HG02798 (cell line): ENCODE data around the gene NBPF1.
"Not testable (repeated sequence)": the region's sequence is repeated elsewhere in the genome, so short reads cannot be mapped to it uniquely, and the experiment has no call there.

Source experiments
- ATAC-seq: cut with Tn5 transposase; IDR thresholded peaks from one replicate; pipeline ENCODE4 v1.9.1; 2021; ENCODE audit warnings: mild to moderate bottlenecking; ENCODE audit not compliant: unreplicated experiment, poor library complexity

The NBPF1 gene

DNA sequence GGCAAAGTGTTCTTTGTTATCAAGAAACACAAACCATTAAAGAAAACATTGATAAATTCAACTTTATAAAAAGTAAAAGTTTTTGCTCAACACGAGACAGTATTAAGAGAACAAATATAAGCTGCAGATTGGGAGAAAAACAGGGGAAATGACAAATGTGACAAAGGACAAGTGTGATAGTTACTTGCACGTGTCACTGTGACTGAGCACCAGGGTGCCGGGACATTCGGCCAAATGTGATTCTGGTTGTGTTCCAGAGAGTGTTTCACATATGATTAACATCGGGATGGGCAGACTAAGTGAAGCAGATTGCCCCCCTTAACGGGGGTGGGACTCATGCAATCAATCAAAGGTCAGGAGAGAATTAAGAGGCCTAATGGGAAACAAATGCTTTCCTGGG lies 52.9 kb downstream of the NBPF1 start:
- not testable (repeated sequence) for ATAC-seq

GRCh38 chr1:16559688-16560087 lies 53.7 kb downstream of the NBPF1 start:
- not testable (repeated sequence) for ATAC-seq

DNA sequence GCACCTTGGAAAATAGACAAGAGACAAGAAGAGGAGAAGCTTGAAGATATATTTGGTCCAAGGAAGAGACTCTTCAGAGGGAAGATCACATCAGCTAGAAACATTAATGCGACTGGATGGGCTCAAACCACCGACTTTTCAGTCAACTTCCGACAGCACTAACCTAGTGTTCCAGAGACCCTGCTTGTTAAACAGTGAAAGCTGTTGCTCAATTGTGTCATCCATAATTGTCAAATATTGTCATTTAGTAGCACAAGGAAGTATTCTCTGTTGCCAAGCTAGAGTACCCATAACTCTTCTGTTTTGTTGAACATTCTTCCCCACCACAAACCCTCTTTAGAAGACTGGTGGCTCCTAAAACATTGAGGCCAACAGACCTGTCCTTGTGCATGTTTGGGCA lies 56.3 kb downstream of the NBPF1 start:
- ATAC-seq: not testable (repeated sequence)

DNA sequence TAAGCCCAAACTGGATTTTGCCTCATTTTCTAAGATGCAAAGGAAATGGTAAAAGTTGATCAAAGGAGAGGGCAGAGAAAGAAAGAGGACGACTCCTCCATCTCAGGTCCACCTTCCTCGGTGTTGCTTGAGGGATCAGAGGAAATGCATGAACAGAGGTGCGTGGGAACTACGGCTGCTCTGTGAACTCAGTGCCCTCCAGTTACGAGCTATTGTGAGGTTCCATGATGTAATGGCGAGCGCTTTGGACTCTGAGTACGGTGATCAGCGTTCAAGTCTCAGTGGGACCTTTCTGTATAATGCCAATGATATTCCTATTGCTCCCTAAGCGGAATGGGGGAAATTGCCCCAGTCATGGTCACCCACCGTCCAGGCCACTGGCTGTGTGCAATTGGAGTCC lies 60.1 kb downstream of the NBPF1 start:
- ATAC-seq: not testable (repeated sequence)

DNA sequence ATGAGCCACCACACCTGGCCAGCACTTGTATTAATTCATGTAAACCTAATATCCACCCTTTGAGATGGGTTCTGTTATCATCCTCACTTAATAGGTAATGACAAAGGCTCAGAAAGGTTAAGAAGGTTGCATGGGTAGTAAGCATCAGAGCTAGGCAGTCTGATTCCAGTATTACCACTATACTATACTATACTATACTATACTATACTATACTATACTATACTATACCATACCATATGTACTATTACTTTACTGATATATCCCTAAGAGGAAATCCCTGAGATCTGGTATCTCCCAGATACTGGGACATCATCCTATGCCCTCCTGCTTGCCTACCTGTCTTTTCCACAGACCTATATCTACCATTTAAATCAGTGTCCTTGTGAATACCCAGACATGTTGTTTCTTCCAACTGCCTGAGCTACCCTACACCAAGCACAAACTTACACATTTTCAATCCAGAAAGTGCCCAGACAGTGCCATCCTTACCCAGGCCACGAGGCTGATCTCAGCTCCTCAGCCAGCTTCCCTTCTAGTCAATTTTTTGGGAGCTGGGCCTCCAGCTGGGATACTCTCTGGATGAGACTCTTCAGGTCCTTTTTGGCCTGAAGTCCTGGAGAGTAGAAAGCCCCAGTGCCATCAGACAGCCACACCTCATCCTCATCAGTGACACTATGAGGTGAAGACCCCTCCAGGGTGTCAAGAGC lies 63.0 kb downstream of the NBPF1 start:
- not testable (repeated sequence) for ATAC-seq

- not testable (repeated sequence) for ATAC-seq
Measured at GRCh38 chr1:16549545-16549944, 63.8 kb downstream of the NBPF1 start.

- not testable (repeated sequence) for ATAC-seq
Measured at GRCh38 chr1:16547502-16548241, 65.7 kb downstream of the NBPF1 start.

DNA sequence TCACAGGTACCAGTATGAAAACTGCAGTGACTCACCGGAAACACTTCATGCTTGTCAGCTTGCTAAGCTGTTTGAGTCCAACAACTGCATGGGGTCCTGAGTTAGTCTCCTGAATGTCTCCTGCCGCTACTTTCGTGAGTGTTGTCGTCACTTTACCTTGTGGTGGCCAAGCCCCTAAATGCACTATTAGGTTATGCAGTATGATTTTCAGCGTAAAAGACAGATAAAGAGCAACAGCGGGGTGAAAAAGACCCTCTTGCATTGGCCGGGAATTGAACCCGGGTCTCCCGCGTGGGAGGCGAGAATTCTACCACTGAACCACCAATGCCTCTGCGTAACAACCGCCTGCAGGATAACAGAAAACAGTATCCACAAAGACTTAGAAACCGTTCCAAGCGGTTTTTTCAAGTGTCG lies 67.7 kb downstream of the NBPF1 start:
- not testable (repeated sequence) for ATAC-seq

DNA sequence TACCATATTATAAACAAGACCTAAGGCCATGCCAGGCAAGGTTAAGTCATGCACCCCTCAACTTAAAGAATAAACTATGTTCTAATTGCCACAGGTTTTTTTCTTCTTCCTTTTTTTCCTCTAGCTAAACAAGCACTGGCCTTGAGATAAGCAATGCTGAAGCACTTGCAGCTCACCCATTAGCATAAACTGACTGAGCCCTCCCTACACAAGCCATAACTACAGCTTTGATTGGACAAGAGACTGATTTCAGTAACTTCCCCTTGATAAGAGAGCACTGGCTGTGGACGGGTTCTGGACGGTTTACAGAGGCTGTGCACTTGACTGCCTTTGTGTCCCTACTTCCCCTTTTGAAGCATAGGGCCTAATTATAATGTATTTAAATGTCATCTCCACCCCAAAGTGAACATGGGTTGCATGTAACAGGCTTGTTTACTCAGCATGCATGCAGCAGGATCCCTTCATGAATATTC lies 72.9 kb downstream of the NBPF1 start:
- ATAC-seq: not testable (repeated sequence)

GRCh38 chr1:16537528-16537927 lies 75.8 kb downstream of the NBPF1 start:
- ATAC-seq: not testable (repeated sequence)

GRCh38 chr1:16536796-16537195 lies 76.6 kb downstream of the NBPF1 start:
- ATAC-seq: not testable (repeated sequence)

- not testable (repeated sequence) for ATAC-seq
Measured at GRCh38 chr1:16535898-16536297, 77.5 kb downstream of the NBPF1 start.

GRCh38 chr1:16535487-16535886 lies 77.9 kb downstream of the NBPF1 start:
- not testable (repeated sequence) for ATAC-seq

GRCh38 chr1:16534829-16535456 lies 78.4 kb downstream of the NBPF1 start:
- not testable (repeated sequence) for ATAC-seq

- ATAC-seq: not testable (repeated sequence)
Measured at GRCh38 chr1:16534239-16534828, 79.0 kb downstream of the NBPF1 start.

DNA sequence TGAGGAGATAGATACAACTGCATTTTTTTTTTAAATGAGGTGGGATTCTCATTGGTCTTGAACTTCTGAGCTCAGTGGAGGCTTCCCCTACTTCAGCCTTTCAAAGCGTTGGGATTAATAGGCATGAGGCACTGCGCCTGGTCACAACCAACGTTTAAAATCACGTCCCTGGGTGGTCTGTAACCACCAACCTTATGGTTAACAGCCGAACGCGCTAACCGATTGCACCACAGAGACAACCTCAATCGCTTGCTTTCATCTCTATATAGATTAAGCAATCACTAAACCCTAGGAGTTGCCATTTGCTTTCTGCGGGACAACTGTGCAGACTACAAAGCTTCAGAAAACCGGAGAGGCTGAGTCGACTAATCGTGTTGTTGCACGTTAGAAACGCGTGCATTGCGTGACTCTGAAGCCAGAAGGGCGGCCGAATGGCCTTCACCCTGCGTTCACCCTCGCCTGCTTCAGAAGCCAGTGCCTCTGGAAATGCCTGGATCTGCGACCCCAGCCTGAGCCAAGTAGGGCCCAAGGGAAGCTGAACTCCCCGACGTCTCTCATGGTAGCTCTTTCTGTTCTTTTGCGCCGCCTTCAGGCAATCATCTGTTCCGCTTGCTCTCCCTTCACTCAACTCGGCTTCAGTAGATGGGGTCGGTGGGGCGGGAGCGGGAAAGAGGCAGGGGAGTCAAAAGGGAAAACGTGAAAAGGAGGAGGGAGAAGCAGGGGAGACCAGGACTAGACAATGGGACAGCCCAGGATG lies 81.0 kb downstream of the NBPF1 start:
- not testable (repeated sequence) for ATAC-seq

- ATAC-seq: not testable (repeated sequence)
Measured at GRCh38 chr1:16528338-16528737, 85.0 kb downstream of the NBPF1 start.

GRCh38 chr1:16525769-16526168 lies 87.6 kb downstream of the NBPF1 start:
- ATAC-seq: not testable (repeated sequence)

DNA sequence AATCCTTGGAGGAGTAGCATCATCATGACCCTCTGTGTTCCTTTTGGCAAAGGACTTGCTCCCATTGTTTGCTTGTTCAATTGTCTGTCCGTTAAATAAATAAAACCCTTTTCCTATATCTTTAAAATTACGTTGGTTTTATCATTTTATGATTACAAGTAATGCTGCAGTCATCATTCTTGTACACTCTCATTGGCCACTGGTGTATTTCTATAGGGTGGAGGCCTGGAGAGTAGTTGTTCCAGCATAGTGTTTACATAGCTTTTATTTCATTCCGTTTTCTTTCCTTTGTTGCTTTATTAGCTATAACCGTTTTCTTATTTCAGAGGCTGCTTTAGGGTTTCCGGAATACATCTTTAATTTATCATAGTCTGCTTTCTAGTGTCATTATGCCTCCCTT lies 91.7 kb downstream of the NBPF1 start:
- ATAC-seq: not testable (repeated sequence)

GRCh38 chr1:16521288-16521583 lies 92.1 kb downstream of the NBPF1 start:
- no peak for ATAC-seq
